GM18868 (cell line): Measurements from ENCODE around the gene SMIM1.

Experiments
- ATAC-seq: cut with Tn5 transposase; IDR thresholded peaks from one replicate; pipeline ENCODE4 v1.9.1; 2021; ENCODE audit warnings: mild to moderate bottlenecking, moderate library complexity; ENCODE audit not compliant: unreplicated experiment

Gene SMIM1

DNA sequence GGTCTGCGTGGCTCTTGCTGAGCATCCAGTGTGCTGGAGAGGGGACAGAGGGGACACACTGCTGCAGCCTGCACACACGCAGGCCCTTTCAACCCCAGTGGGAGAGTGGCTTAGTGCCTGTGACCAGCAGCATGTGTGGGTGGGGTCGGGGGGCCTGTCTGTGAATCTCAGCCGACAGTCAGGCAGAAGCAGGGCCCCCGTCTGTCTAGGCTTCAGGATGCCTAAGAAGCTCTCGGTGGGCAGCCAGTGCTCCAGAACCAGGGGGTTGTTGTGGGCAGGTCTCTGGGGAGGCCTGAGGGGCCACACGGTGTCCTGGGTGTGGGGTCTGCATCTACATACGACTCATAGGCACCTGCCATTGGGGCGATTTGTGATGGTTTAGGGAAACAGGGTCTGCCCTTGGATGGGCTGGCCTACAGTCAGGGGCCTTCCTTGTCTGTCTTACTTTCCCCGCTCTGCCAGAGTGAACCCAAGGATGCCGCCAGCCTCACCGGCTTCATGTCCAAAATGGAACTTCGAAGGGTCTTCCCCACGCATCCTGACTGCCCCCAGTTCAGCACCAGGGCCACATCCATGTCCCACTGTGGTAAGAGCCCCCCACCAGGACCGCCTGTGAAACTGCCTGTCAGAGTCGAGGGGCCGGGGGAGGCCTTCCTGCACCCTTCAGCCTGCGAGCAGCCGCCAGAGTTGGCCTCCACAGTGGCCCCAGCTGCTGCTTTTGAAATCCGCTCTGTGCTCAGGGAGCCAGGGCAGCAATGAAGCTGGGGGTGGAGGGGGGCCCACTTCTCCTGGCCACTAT lies 18.7 kb upstream of the SMIM1 start:
- no peak for ATAC-seq

GRCh38 chr1:3756394-3756793 lies 16.2 kb upstream of the SMIM1 start:
- no peak for ATAC-seq

GRCh38 chr1:3759164-3759563 lies 13.4 kb upstream of the SMIM1 start:
- no peak for ATAC-seq

GRCh38 chr1:3759796-3760195 lies 12.8 kb upstream of the SMIM1 start:
- no peak for ATAC-seq

DNA sequence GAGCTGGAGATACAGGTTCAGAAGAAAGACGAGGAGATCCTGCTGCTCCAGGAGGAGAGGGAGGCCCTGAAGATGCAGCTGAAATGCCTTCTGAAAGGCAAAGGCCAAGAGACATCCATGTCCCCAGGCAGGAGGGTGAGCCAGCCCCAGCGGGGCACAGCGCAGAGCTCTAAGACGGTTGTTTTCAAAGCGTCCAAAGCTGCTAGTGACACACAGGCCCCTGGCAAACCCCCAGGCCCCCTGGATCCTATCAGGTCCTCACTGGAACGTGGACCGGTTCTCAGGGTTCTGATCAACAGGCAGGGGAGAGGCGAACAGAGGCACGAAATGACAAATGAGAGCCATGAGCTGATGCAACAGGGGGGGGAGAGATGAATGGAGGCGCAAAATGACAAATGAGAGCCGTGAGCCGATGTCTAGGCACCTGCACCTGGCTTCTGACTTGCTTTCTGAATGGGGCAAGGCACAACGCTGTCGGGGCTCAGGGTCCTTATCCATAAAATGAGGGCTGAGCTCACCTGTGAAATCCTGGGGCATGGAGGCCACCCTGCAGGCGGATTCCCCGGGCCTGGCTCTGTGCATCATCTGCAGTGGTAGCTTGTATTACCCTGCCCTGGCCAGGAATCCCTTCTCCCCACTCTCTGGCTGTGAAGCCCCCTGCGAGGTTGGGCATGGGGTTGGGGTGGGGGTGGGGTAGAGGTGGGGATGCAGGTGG lies 11.1 kb upstream of the SMIM1 start:
- no peak for ATAC-seq

GRCh38 chr1:3762151-3762872 lies 10.2 kb upstream of the SMIM1 start:
- ATAC-seq, result no peak

GRCh38 chr1:3762873-3763228 lies 9.7 kb upstream of the SMIM1 start:
- no peak for ATAC-seq

DNA sequence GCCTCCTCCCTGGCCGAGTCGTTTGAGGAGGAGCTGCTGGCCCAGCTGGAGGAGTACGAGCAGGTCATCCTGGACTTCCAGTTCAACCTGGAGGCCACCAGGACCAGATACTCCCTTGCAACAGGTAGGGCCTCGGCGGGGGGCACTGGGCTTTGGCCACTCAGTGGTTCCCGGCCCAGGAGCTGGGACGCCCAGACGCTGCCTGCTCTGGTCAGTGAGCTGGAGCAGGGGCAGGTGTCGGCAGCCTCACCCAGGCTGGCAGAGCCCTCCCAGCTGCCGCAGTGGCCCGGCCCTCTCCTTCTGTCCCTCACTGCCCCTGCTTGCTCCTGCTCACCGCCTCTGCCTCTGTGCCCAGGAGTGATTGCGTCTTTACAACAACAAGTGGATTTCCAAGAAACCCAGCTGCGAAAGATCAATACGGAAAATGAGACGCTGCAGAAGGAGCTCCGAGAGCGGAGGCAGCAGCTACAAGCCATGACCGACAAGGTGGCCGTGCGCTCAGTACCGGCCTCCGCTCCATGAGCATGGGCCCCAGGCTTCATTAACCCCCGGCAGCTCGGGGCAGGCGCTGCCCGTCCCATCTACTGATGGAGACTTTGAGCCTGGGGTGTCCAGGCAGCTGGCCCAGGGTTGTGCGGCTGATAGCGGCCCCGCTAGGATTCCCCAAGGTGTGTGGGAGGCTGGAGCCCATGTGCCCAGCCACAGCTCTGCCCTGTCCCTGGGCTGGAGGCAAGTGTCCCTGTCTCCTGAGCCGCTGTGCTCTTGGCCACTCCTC lies 9.0 kb upstream of the SMIM1 start:
- no peak for ATAC-seq

GRCh38 chr1:3767328-3767925 lies 5.1 kb upstream of the SMIM1 start:
- no peak for ATAC-seq

DNA sequence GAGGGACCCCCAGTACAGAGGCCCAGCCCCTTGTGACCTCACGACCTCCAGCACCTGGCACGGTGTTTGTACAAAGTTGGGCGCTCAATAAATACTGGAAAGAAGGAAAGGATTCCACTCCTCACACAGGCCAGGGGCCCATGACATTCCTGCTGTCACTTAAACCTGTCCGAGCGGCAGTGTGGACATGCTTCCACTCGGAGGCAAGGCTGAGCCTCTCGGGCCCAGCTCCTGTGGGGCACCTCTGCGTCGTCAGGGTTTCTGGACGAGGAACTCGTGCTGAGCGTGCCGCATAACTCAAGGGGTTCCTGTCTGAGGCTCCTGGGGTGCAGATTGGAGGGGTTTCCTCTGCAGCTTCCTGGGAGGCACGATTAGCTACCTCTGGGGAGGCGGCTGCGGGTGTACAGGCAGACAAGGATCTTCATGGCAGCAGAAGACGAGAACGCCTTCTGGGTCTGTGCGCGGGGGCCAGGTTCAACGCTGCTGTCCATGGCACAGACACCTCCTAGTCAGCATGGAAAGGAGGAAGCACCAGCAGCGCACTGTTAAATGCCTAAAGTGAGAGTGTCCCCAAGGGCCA lies 3.6 kb upstream of the SMIM1 start:
- ATAC-seq, result no peak

DNA sequence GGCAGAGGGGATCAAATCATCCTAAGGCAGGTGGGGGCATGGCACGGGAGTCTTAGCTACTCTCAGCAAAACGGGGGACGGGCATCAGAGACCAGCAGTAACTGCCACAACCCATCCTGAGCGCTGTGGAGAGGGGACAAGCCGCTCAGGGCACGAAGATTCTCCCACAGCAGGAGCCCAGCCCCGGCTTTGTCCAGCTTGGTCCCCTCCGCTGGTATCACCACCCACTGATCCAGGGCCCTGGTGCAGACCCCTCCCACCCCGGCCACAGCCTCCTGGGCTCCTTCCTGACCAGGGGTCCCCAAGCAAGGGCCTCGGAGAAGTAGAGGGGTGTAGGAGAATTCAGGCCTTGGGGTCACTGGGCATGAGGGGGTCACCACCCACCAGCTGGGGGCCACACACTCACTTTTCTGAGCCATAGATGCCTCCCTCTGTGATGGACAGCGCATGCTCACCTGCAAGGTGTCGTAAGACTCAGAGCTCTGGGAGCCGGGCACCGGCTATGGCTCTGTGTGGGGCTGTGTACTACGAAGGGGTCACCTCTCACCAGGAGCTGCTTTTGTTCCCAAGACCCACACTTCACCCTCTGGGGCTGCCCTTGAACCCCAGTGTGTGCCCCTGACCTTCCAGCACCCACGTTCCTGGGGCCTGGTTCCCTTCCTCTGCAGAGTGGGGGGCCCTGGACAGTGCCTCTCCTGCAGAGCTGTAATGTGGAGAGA lies 2.3 kb upstream of the SMIM1 start:
- ATAC-seq, result no peak

GRCh38 chr1:3771108-3772026 lies 1.2 kb upstream of the SMIM1 start:
- no peak for ATAC-seq

- ATAC-seq, result peak; percentile 62
Observed at GRCh38 chr1:3772027-3772714, 378 bp upstream of the SMIM1 start.

DNA sequence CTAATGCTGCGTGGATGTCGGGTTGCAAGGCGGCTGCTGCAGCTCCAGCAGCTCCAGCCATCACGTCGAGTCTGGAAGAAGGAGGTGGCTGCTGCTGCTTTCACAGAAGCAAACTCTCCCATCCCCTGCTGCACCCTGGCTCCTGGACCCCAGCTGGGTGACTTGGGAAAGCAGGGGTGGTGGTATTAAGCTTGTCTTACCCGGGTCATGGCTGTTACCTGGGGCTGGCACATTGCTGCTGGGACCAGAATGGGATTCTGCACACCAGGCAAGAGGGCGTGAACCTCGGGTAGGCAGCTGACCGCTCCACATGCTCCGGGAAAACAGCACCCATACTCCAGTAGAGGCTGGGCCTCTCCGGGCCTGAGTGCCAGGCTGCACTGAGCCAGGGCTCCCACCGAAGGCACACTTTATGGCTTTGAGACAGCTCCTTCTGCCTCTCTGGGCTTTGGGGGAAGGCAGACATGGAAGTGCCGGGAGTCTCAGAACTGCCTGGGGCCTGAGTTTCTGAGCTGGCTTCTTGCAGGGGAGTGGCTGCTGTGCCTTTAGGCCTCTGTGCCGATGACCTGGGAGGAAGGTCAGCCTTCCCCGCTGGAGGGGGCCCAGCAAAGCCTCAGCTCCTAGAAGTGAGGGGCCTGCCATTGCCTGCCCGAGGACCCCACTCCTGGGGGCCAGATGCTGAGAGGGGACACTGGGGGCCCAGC lies 1.2 kb downstream of the SMIM1 start:
- no peak for ATAC-seq

DNA sequence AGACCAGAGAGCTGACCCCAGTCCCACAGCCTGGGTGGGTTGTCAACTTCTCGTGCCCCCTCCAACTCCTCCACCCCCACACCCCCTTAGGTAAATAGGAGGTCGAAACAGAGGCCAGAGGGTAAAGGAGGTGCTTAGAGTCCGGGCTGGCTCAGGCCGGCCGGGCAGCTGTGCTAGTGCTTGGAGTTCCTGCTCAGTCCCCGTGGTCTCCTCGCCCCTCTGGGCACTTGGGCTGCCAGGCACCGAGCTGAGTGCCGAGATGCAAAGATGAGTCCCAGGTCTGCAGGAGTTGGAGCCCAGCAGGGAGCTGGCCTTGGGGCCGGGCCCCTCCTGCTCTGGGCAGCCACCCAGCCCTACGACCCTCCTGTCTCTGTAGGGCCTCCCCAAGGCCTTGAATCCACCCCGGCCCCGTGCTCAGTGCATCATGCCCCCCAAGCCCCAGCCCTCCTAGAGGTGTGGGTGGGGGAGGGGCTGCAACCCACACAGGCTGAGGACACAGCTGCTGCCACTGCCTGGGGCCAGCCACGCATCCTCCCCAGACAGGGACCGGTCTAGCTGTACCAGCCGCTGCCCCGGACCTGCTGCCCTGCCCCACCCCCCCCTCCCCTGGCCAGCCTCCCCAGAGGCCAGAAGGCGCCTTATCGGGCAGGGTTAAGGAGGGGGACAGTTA lies 1.9 kb downstream of the SMIM1 start:
- ATAC-seq, result no peak

- ATAC-seq, result no peak
Observed at GRCh38 chr1:3774946-3775489, 2.5 kb downstream of the SMIM1 start.
